Keratinocyte (primary cell): ENCODE measurements around the gene SVOPL. TPM values are rescaled to one million over a fixed set of nuclear protein-coding genes. Genes with fewer than 3 reads are reported as not detected.

ENCODE experiments used
- DNase-seq: peaks from one replicate; pipeline ENCODE4 v3.0.0-alpha.2; 2011; ENCODE audit warnings: low read depth, missing footprints, low spot score
- FAIRE-seq: peaks from 2 replicates; lab custom pipeline; 2011; peaks lifted over from hg19 to GRCh38; lab: Jason Lieb, UNC
- H2AFZ ChIP-seq: 2 replicates; pipeline ENCODE4 v1.6.0; 2012; ENCODE audit warnings: low read length, control low read depth, inconsistent platforms; ENCODE audit not compliant: control insufficient read depth
- H3K27ac ChIP-seq: 2 replicates; pipeline ENCODE4 v1.5.1; 2011; ENCODE audit warnings: low read length; ENCODE audit not compliant: control insufficient read depth, insufficient read depth
- H3K27me3 ChIP-seq: 3 replicates; pipeline ENCODE4 v1.6.0; 2011; ENCODE audit warnings: low read length; ENCODE audit not compliant: control insufficient read depth, insufficient read depth; ENCODE audit errors: extremely low read depth
- H3K36me3 ChIP-seq, 2 experiments: 2 replicates in 1 of 2; 3 replicates in 1 of 2; pipeline ENCODE4 v1.5.1; 2011; ENCODE audit warnings: low read length in 2 of 2, mild to moderate bottlenecking in 1 of 2; ENCODE audit not compliant: control insufficient read depth in 2 of 2, insufficient read depth in 2 of 2; ENCODE audit errors: extremely low read depth in 1 of 2
- H3K4me1 ChIP-seq: 3 replicates; pipeline ENCODE4 v1.5.1; 2011; ENCODE audit warnings: low read length; ENCODE audit not compliant: control insufficient read depth, insufficient read depth; ENCODE audit errors: extremely low read depth
- H3K4me2 ChIP-seq: 3 replicates; pipeline ENCODE4 v1.6.0; 2011; ENCODE audit warnings: low read depth, low read length; ENCODE audit not compliant: control insufficient read depth, insufficient read depth; ENCODE audit errors: extremely low read depth
- H3K4me3 ChIP-seq, 3 experiments: fragments of 200-600 bp in 1 of 3; sonication (generic) in 1 of 3; 2 replicates in 2 of 3; 3 replicates in 1 of 3; pipeline ENCODE4 v1.5.1; 2011 to 2016; ENCODE audit warnings: low read length in 3 of 3, mild to moderate bottlenecking in 3 of 3, control low read depth in 2 of 3, inconsistent platforms in 1 of 3, low read depth in 1 of 3, mixed read lengths in 1 of 3, mixed run types in 1 of 3, moderate library complexity in 1 of 3; ENCODE audit not compliant: control insufficient read depth in 2 of 3, insufficient read depth in 2 of 3; ENCODE audit errors: extremely low read depth in 1 of 3
- H3K79me2 ChIP-seq: 2 replicates; pipeline ENCODE4 v1.6.0; 2012; ENCODE audit warnings: low read length; ENCODE audit not compliant: control insufficient read depth, insufficient read depth
- H3K9ac ChIP-seq: 3 replicates; pipeline ENCODE4 v1.6.0; 2011; ENCODE audit warnings: low read length; ENCODE audit not compliant: control insufficient read depth, insufficient read depth; ENCODE audit errors: extremely low read depth
- H3K9me1 ChIP-seq: 3 replicates; pipeline ENCODE4 v1.6.0; 2011; ENCODE audit warnings: low read length; ENCODE audit not compliant: control insufficient read depth, insufficient read depth; ENCODE audit errors: extremely low read depth
- H3K9me3 ChIP-seq: 2 replicates; pipeline ENCODE4 v1.5.1; 2012; ENCODE audit warnings: low read depth, low read length; ENCODE audit not compliant: control insufficient read depth
- H4K20me1 ChIP-seq: 3 replicates; pipeline ENCODE4 v1.6.0; 2011; ENCODE audit warnings: low read length; ENCODE audit not compliant: control insufficient read depth, insufficient read depth; ENCODE audit errors: extremely low read depth
- EZH2 ChIP-seq: IDR thresholded peaks from one replicate; pipeline ENCODE4 v1.6.1; 2012; ENCODE audit warnings: inconsistent platforms, mild to moderate bottlenecking, low read length, moderate library complexity
- dilution Hi-C: fragments of 300-500 bp; cut with MboI; formaldehyde crosslinking; loops from one replicate; pipeline ENCODE4 v1.7.0; 2020; ENCODE audit warnings: low sequenced_read_pairs; ENCODE audit not compliant: extremely low pct_ligation_motif_present
- polyA plus RNA-seq, 5 experiments: library from polyadenylated mRNA; depleted of rRNA in 3 of 5; stranded (reverse) in 3 of 5; stranded (forward) in 1 of 5; unstranded in 1 of 5; fragments of >200 nt; gene quantifications; 1 replicate in 1 of 5; 2 replicates in 3 of 5; 3 replicates in 1 of 5; pipeline versions ENCODE4 v1.2.1 to v1.2.3, GENCODE V29; 2011 to 2012; ENCODE audit warnings: missing spikeins in 2 of 5, low read depth in 1 of 5, low replicate concordance in 1 of 5
- TF ChIP-seq, protein P1 (sequence below), 3 experiments: IDR thresholded peaks in 1 of 3; conservative IDR thresholded peaks in 1 of 3; optimal IDR thresholded peaks in 1 of 3; 2 replicates in 2 of 3; 3 replicates in 1 of 3; pipeline versions ENCODE3 to v1.5.1; 2011; ENCODE audit warnings: low read length in 3 of 3, mild to moderate bottlenecking in 3 of 3, moderate library complexity in 2 of 3, control low read depth in 1 of 3, inconsistent platforms in 1 of 3; ENCODE audit not compliant: insufficient read depth in 2 of 3; ENCODE audit errors: extremely low read depth in 1 of 3

SVOPL gene
- polyA plus RNA-seq, 1 donor (not counting 4 experiments of a cell fraction or from before 2014, with no cell fraction given) = not detected

DNA sequence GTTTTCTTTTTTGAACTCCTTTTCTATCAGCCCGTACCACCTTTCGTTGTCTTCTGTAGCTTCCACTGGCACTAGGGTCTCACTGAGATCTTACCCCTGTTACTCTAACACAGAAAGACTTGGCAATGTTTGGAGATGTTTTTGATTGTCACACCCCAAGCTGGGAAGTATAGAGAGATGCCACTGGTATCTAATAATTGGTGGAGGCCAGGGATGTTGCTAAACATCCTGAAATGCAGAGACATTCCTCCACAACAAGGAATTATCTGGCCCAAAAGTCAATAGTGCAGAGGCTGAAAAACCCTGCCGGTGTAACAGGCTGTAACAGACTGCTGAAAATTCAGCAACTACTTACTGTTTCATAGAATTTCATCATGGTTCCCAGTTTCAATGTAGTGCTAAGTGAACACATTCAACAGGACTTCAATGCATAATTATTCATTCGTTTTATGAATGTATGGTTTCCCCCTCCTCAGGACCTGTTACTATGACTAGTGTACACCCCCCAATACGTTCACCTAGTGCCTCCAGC is 125.2 kb downstream of the SVOPL start:
- peaks cover 3 to 4% of the 10 kb centered on the region in 2 experiments for H3K36me3 ChIP-seq
- no peak for FAIRE-seq
- TF ChIP-seq EZH2 = no peak
- TF ChIP-seq, protein P1, sequence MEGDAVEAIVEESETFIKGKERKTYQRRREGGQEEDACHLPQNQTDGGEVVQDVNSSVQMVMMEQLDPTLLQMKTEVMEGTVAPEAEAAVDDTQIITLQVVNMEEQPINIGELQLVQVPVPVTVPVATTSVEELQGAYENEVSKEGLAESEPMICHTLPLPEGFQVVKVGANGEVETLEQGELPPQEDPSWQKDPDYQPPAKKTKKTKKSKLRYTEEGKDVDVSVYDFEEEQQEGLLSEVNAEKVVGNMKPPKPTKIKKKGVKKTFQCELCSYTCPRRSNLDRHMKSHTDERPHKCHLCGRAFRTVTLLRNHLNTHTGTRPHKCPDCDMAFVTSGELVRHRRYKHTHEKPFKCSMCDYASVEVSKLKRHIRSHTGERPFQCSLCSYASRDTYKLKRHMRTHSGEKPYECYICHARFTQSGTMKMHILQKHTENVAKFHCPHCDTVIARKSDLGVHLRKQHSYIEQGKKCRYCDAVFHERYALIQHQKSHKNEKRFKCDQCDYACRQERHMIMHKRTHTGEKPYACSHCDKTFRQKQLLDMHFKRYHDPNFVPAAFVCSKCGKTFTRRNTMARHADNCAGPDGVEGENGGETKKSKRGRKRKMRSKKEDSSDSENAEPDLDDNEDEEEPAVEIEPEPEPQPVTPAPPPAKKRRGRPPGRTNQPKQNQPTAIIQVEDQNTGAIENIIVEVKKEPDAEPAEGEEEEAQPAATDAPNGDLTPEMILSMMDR (optimal IDR thresholded peaks at IDR 0.05 in 1 of 3, IDR thresholded peaks at IDR 0.05 in 1 of 3, conservative IDR thresholded peaks at IDR 0.05 in 1 of 3; ENCODE audit: extremely low read depth in 1 of 3, insufficient read depth in 2 of 3, low read length in 3 of 3) = no peak
- H3K4me2 ChIP-seq = no peak overlapping the region
- H3K9me1 ChIP-seq = no peaks in the 10 kb centered on the region
- dilution Hi-C loops = no loop called here
- no peaks in the 10 kb centered on the region for H4K20me1 ChIP-seq
- DNase-seq = no peak
- H3K9ac ChIP-seq = no peak overlapping the region
- H3K27me3 ChIP-seq = no peaks in the 10 kb centered on the region
- no peak overlapping the region for H3K27ac ChIP-seq
- H2AFZ ChIP-seq = no peak overlapping the region
- no peaks in the 10 kb centered on the region for H3K79me2 ChIP-seq
- no peaks in the 10 kb centered on the region for H3K4me1 ChIP-seq
- H3K9me3 ChIP-seq = no peaks in the 10 kb centered on the region
- H3K4me3 ChIP-seq = no peak overlapping the region

GRCh38 chr7:138573741-138574140 is 127.4 kb downstream of the SVOPL start:
- Histone ChIP-seq H4K20me1 (no peaks in the 10 kb centered on the region), H3K4me1 (no peaks in the 10 kb centered on the region), H3K27me3 (no peaks in the 10 kb centered on the region), H3K79me2 (no peaks in the 10 kb centered on the region), H3K27ac (no peak overlapping the region), H2AFZ (no peak overlapping the region), H3K9ac (no peak overlapping the region), H3K9me3 (no peaks in the 10 kb centered on the region), H3K4me3 (no peak overlapping the region), H3K4me2 (no peak overlapping the region), H3K9me1 (no peaks in the 10 kb centered on the region), H3K36me3 (peaks cover 0 to 4% of the 10 kb centered on the region in 2 experiments)
- FAIRE-seq (no peak), DNase-seq (no peak)
- TF ChIP-seq, protein P1 (optimal IDR thresholded peaks at IDR 0.05 in 1 of 3, IDR thresholded peaks at IDR 0.05 in 1 of 3, conservative IDR thresholded peaks at IDR 0.05 in 1 of 3; ENCODE audit: extremely low read depth in 1 of 3, insufficient read depth in 2 of 3, low read length in 3 of 3) = no peak
- no peak for TF ChIP-seq EZH2
- dilution Hi-C loops = no loop called here
